NCI-H526 (cell line): ENCODE data around the gene ERICH4.
"Not testable (repeated sequence)": the region's sequence is repeated elsewhere in the genome, so short reads cannot be mapped to it uniquely, and the experiment has no call there.

Experiments used
- DNase-seq, 2 experiments: peaks; one replicate each; lab custom pipeline; 2025; lab: John Stamatoyannopoulos, UW

ERICH4 gene, protein sequence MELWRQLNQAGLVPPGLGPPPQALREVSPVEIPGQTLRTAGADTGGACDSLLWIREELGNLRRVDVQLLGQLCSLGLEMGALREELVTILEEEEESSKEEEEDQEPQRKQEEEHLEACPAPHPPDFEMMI

DNA sequence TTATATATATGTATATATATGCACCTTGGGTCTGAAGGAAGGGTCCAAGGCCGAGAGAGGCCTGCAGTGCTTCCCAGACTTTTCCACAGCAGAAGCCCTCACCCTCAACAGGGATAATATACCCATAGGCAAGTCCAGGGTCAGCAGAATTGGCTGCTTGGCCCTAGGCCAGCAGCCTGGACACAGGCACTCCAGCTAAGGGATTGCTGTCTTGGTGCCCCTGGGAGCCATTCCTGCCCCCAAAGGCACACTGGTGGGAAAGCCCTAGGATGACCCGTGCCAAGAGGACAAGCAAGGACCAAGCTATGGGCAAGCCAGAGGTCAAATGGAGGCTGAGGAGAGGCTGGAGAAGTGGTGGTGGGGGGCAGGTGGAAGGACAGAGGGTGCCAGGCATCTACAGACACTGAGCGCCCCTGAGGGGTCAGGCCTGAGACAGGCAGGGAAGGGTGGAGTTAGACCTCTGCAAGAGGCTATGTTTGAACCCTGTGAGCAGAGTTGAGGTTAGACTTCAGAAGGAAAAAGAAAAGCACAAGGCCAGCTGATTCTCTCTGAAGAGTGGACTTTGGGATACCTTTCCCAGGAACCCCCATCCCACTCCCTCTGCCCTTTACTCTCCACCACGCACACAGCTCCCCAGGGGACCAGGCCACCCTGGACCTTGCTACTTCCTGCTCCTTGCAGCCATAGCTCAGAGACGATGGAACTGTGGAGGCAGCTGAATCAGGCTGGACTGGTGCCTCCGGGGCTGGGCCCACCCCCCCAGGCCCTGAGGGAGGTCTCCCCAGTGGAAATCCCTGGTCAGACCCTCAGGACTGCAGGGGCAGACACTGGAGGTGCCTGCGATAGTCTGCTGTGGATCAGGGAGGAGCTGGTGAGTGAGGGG, at the start of gene ERICH4:
ERICH4 (plus strand) TSS at position 684 of the 883 bp plus-strand sequence; CDS start at position 698, 14 bp downstream.
- no peak for DNase-seq

DNA sequence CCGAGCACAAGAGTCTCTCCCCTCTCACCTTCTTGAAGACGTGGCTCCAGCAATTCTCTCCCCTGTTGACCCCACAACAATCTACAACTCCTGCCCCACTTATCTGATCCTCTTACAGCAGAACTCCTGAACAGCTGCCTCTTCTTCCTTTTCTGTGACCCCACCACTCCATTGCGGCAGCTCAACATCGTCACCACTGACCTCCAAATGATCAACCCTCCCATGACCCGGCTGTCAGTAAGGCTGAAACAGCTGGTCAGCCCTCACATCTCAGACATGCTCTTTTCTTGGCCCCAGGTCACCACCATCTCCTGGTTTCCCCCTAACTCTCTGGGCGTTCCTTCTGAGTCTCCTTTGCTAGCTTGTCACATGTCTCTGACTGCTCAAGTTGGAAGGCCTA, 47.6 kb upstream of the ERICH4 start:
- no peak for DNase-seq

DNA sequence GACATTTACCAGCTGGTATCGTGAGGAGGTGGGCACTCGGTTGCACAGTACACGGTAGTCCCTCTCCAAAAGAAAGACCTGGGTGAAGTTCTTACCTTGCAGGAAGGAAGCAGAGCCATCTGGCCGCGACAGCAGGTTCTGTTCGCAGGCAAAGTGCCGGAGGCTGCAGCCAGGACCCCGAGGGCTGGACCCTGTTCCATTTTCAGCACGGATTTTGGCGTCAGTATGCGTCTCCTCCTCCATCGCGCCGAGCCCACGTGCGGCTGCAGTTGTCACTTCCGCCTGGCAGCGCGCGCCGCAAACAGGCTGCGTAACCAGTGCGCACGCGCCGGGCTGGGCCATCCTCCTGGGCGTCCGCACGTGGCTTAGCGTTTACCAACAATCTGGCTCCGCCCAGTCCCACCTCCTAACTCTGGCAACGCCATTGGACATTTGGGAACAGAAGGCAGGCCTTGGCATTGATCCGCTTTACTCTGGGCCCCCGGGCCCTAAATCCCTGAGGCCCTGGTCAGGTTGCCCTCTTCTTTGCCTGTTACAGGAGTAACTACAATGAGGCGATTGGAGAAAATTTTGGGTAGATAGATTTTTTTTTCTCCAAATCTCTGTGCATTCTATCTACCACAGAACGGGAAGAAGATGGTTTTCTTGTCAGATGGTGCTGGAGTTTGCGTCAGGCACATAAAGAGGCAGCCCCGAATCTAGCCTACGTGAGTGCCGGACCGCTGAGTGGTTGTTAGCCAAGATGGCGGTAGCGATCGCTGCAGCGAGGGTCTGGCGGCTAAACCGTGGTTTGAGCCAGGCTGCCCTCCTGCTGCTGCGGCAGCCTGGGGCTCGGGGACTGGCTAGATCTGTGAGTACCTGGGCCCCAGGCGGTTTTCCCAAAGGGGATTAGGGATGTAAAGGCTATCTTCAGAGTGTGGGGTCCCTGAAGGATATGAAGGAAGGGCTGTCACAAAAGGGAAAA, 45.6 kb upstream of the ERICH4 start, which contains the start of the genes BCKDHA and EXOSC5:
BCKDHA (plus strand) TSS at position 733 of the 964 bp plus-strand sequence; CDS start at position 743, 10 bp downstream.
EXOSC5 (minus strand) TSS at position 274 of the 964 bp plus-strand sequence; CDS start at position 243, 31 bp downstream.
- peak; percentile 99 to 100 for DNase-seq

DNA sequence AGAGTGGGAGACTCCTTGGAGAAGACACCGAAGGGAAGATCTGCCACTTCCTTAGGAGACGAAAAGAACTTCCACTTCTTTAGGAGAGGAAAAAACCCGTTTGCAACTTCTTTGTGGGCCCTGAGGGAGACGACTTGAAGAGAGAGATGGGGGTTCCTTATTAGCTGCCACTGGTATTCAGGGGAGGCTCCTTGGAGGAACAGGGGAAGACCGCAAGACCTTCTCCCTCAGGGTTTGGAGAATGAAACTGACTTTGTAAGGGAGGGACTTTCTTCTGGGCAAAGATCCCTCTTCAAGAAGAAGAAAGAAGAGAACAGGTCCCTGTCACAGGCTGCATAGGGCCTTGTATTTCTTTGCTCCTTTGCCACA, 44.9 kb upstream of the ERICH4 start:
- peak in 1 of 2 experiments; percentile 26 for DNase-seq

DNA sequence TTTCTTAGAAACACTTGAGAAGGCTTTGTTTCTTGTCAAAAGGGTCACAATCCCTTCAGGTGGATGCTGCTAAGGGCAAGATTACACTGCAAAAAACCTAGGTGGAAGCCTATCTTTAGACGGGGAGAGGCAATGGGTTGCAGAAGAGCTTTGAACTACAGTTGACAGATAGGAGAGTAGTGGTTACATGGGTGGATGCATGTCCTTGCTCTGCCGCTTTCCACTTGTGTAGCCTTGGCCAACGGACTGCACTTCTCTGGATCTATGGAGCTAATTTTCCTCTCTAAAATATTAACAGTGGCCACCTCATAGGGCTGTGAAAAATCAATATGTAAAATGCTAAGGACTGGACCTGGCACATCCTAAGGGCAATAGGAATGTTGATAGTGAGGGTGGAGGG, 44.4 kb upstream of the ERICH4 start:
- no peak for DNase-seq

DNA sequence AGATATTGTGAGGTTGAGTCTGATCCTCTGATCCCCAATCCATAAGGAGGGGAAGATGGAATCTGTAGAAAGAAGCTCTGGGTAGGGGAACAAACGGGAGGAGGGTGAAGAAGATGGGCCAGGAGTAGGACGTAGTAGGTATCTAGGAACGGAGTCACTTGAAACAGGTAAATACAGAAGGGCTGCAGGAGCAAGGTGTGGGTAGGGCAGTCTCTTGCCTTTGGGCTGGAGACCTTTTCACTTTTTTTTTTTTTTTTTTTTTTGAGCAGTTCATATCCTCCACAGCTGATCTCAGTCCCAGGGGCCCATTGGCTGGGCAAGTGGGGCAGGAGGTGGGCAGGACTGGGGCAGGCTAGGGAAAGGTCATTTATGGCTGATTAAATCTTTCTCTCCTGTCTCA, 43.9 kb upstream of the ERICH4 start:
- DNase-seq: no peak

DNA sequence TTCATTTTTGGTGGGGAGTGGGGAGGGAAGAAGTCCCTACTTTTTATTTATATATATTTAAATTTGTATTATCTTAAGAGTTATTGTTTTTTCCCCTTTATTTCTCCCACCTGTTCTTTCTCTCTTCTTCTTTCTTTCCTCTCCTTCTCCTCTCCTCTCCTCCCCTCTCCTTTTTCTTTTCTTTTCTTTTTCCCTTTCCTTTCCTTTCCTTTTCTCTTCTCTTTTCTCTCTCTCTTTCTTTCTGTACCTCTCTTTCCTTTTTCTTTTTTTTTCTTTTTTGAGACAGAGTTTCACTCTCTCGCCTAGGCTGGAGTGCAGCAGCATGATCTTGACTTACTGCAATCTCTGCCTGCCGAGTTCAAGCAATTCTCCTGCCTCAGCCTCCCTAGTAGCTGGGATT, 43.4 kb upstream of the ERICH4 start:
- no peak for DNase-seq

DNA sequence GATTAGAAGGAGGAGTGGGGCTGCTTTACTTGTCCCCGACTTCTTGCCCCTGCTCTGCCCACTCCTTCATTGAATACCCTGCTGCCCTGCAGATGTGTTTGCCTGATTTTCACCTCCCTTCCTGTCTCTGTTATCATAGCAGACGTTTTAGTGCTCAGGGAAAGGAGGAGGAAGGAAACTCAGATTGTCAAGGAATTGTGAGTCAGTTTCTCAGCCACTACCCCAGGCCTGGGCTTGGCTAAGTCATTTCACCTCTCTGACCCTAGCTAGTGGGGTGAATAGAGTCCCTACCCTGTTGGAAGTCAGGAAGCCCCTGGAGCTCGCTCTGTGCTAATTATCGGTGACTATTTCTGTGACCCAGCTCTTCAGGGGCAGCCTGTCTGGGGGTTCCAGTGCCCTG, 41.5 kb upstream of the ERICH4 start:
- no peak for DNase-seq

DNA sequence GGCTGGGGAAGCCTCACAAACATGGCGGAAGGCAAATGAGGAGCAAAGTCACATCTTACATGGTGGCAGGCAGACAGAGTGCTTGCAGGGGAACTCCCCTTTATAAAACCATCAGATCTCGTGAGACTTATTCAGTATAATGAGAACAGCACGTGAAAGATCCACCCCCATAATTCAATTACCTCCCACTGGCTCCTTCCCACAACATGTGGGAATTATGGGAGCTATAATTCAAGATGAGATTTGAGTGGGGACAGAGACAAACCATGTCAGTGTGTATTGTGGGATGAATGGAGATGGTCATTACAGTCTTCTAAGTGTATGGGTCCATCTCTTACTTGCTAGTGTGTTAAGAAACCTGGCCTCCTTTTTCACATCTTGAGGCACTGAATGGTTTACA, 40.9 kb upstream of the ERICH4 start:
- no peak for DNase-seq

DNA sequence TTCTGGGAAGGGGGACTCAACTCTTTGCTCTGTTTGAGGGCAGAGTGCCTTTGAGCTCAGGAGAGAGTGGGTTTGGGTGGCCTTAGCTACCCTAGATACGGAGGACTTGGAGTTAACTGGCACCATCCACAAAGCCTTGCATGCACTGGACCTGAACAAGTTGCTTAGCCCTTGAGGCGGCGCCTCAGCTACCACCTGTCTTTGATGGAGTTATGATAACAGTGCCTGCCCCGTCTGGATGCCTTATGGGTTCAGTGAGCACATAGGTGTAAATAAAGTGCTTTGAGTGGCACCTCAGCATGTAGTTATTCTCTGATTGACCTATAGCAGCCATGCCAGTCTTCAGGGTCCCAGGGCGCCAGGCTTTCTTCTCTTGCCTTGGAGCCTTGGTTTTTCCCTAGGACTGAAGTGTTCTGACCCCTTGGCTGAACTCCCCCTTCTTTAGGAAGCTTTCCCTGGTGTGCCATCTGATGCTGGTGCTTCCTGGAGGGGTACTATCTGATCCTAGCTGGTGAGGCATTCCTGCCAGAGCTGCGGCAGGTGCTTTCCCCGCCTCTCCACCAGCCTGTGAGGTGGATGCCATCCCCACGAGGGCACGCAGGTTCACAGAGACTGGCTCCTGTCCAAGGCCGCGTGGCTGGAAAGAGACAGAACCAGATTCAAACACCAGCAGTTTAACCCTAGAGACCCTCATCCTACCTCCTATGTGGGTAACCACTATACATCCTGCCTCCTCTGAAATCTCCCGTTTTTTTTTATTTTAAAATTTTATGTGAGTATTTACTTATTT, 39.6 kb upstream of the ERICH4 start:
- no peak for DNase-seq

DNA sequence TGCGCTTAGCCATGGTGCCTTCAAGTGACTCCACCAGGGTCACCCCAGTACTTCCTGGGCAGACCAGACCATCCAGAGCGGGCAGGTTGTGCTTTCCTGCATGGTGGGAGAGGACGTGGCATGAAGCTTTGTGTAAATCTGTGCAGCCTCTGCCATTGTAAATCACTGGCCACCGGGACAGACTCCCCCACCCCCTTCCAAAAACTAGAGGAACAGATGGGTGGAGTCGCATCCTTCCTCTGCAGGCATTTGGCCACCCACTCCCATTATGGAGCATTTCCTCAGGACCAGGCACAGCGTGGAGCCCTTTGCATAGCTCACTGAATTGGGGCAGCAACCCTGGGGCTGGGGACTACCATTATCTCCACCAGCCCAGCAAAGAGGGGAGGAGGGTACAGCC, 37.2 kb upstream of the ERICH4 start:
- DNase-seq: no peak

DNA sequence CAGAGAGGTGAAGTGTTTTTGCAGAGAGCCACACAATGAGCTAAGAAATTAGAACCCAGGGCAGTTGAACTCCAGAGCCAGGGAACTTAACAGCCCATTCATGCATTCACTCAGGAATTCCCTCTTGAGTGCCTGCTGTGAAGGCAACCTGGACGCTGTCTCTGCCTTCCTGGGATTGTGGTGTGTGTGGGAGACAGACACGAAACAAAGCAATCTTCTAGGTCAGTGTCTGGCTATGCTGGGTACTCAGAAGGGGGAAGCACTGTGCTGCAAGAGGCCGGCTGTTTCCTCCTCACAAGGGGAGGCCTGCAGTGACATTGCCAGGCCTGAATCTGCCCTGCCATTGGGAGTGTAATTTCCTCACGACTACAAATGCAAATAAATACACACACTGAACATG, 35.7 kb upstream of the ERICH4 start:
- peak in 1 of 2 experiments; percentile 22 for DNase-seq

DNA sequence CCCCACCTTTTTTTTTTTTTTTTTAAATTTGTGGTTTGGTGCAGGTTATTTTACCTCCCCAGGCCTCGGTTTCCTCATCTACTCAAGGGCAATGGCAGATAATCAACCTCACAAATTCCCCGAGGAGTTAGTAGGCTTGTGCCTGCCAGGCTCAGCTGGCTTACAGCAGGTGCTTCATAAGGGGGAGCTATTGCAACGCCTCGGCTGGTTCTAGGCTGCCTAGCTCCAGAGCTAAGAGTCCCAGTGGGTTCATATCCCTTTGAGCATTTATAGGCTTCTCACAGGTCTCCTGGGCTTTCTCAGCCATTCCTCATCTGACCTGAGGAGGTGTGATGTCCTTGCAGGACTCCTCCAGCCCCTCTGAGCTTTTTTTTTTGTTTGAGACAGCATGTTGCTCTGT, 34.7 kb upstream of the ERICH4 start:
- DNase-seq: no peak

DNA sequence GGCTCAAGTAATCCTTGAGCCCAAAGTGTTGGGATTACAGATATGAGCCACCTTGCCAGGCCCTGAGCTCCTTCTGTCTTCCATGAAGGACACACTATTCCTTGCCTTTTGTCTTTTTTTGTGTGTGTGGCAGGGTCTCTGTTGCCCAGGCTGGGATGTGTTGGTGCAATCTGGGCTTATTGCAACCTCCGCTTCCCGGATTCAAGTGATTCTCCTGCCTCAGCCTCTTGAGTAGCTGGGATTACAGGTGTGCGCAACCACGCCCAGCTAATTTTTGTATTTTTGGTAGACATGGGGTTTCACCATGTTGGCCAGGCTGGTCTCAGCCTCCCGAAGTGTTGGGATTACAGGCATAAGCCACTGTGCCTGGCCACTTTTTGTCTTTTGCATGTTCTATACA, 34.1 kb upstream of the ERICH4 start:
- DNase-seq: not testable (repeated sequence)

DNA sequence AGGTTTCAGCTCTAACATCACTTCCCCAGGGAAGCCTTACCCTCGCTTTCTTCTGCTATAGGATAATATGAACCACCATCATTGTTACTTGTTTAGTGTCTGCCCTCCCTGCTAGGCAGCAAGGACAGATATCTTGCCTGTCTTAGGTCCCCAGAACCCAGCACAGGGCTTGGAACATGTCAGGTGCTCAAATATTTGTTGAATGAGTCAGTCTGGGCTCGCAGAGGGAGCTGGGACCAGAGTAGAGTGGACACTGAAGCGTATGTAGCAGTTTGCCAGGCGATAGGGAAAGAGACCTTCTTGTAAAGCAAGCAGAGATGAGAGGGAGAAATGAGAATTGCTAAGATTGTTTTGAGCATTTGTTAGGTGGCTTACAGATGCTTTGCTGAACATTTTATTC, 33.7 kb upstream of the ERICH4 start:
- no peak for DNase-seq

DNA sequence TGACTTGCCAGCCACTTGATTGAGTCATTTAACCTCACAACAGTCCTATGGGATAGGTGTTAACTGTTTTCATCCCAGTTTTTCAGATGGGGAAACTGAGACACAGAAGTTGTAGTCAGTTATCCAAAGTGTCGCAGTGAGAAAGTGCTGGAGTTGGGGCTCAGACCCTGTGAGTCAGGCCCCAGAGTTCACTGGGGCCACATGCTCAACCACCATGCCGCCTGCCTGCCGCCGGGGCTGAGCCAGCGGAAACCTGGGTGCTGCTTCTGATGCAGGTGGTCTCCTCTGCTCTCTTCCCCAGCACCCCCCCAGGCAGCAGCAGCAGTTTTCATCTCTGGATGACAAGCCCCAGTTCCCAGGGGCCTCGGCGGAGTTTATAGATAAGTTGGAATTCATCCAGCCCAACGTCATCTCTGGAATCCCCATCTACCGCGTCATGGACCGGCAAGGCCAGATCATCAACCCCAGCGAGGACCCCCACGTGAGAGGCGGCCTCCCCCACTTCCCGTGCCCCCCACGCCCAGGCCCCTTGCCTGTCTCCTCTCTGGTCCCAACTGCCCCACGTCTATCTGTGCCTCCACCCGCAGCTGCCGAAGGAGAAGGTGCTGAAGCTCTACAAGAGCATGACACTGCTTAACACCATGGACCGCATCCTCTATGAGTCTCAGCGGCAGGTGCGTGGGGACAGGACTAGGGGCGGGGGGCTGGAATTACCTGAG, 32.5 kb upstream of the ERICH4 start:
- DNase-seq: no peak

DNA sequence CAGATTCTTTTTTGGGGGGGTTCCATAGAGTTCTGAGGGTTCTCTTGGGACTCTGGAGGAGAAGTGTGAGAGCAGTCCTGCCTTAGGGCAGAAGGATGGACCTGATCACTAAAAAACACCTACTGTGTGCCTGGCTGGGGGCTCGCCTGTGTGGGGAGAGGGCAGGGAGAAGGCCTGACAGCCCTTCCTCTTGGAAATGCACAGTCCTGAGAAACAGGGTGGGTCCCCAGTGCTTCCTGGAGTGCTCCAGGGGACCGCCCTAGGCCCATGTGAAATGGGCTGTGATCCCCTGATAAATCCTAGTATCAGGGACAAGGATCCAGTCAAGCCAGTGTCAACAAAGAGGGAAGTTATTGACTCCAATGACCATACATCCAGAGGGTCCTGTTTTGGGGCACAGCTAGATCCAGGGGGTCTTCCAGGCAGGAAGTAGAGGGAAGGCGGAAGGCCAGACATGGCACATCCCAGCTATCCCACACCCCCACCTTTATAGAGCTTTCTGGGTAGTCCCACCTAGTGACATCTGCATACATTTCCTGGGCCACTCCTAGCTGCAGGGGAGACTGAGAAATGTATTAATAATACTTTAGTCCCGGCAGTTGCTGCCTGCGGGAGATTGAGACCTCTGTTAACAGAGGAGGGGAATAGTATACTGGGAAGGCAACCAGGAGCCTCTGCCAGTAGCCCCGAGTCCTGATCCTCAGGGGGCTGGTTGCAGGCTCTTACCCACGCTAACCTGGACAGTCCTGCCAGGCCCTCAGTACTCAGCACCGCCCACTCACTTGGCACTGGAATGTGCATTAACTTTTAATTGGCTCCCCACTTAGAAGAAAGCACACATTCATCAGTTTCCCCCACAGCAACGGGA, 31.6 kb upstream of the ERICH4 start:
- no peak for DNase-seq

DNA sequence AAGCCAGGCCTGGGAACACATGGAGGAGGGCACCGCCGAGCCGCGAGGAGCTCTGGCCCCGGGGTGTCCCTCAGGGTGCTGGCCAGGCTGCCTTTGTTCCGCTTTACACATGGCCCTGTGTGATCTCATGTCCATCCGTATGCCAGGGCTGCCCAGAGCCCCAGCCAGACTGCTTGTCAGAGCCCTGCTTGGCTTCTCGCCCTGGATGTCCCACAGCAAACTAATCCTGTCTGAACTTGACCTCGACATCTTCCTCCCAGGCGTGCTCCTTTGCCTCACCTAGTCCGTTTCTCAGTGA, 31.0 kb upstream of the ERICH4 start:
- DNase-seq: no peak

DNA sequence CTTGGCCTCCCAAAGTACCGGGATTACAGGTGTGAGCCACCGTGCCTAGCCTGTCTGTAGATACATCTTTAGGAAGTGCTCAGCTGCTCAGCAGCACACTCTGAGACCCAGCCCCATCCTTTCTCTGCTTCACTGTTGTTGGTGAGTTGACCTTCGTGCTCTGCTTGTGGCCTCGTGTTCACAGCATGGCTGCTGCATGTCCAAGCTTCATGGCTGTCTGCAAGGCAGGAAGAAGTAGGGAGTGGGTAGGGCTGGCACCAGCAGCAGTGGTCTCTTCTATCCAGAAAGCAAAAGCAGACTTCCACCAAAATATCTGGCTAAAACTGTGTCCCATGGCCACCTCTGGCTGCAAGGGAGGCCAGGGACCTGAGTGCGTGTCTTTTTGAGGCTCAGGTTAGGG, 30.0 kb upstream of the ERICH4 start:
- DNase-seq: no peak

DNA sequence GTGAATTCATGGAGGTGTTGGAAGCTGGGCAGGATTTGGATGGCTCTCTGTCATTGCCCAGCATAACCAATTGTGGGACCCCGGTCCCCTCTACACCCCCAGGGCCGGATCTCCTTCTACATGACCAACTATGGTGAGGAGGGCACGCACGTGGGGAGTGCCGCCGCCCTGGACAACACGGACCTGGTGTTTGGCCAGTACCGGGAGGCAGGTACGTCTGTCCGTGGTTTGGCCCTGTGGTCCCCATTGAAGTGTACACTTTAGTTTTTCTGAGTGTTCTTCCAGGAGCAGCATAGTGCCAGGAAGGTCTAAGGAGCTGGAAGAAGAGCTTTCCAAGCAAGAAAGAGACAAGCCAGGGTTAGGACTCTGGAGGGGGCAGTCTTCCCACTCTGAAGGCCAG, 29.0 kb upstream of the ERICH4 start:
- no peak for DNase-seq
